Stimulated activated CD4-positive, alpha-beta T cell treated with anti-CD3 and anti-CD28 coated beads, Interleukin-1b, Interleukin-23, amount 100 ng/mL, for 48 hours (primary cell): ENCODE results near the gene POP4.
"Not testable (repeated sequence)": the region's sequence is repeated elsewhere in the genome, so short reads cannot be mapped to it uniquely, and the experiment has no call there.

Experiments used
- DNase-seq: peaks from one replicate; pipeline ENCODE4 v3.0.0-alpha.2; 2020

POP4 gene

DNA sequence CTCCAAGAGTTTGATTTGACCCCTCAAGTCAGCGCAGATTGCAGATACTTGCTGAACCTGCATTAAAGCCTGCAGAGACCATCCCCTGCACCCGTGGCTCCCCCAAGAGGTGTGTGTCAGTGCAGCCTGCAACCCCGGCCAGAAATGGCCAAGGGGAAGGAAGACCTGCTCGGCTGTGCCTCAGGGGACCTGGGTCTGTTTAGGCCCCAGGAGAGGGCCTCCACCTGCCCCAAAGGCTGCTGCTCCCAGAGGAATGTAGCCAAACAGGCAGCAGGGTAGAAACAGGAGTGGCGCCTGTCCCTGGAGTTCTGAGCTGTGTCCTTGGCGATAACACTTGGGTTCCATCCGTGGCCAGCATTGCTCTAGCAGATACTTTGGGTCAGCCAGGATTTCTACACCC is 8.0 kb downstream of the POP4 start:
- DNase-seq: no peak

DNA sequence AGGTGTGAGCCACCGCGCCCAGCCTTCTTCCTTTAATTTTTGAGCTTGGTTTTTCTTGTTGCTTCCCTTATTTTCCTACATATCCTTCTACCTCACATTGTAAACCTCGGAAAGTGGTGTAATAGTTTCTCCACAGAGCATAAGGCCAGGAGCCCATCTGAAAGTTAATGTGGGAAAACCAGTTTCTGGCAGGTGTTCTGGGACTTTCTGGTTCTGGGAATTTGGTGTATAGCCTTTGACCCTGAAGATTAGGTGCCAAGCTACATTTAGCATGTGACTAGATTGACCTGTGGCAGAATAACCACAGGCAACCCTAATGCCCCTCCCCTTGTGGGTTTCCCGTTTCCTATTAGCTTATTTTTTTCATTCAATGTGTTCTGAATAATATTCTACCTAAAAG is 8.7 kb downstream of the POP4 start:
- DNase-seq: no peak

DNA sequence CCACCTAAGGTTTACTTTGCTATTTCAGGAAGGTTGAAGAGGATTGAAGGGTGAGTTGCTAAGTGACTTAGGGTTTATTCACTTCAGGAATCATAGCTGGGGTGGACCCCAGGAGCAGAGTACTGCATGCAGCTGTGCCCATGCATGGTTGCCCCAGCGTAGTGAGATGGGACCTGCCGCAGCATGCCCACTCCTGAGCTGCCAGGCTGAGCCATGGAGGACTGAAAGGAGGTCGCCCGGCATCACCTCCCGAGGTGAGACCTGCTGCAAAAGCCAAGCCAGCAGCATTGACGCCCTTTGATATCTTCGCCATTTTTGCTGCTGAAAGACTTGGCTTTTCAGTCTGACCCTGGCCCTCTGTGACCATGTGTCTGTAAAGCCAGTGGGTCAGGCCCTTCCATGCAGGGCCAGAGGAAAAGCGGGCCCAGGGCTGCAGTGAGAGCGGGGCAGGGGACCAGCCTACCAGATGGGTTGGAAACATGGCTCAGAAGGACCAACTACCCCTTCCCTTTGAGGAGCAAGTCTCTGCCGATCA is 9.9 kb downstream of the POP4 start:
- no peak for DNase-seq

DNA sequence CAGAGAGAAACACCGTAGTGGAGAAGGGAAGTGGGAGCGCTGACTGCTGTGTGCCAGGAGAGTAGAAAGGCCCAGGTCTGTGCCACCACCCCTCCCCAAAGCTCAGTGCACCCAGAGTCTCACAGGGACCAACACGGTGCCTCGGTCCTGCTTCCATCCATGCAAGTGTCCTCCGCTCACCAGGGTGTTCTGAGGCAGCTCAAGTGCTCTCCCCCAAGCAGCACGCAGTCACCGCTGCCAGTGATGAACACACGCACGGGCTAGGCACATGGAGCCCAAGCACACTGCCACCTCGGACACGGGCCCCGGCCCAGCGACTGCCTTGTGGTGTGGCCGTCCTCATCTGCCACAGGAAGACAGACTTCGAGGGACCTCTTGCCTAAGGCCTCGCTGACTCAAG is 10.5 kb downstream of the POP4 start:
- no peak for DNase-seq

DNA sequence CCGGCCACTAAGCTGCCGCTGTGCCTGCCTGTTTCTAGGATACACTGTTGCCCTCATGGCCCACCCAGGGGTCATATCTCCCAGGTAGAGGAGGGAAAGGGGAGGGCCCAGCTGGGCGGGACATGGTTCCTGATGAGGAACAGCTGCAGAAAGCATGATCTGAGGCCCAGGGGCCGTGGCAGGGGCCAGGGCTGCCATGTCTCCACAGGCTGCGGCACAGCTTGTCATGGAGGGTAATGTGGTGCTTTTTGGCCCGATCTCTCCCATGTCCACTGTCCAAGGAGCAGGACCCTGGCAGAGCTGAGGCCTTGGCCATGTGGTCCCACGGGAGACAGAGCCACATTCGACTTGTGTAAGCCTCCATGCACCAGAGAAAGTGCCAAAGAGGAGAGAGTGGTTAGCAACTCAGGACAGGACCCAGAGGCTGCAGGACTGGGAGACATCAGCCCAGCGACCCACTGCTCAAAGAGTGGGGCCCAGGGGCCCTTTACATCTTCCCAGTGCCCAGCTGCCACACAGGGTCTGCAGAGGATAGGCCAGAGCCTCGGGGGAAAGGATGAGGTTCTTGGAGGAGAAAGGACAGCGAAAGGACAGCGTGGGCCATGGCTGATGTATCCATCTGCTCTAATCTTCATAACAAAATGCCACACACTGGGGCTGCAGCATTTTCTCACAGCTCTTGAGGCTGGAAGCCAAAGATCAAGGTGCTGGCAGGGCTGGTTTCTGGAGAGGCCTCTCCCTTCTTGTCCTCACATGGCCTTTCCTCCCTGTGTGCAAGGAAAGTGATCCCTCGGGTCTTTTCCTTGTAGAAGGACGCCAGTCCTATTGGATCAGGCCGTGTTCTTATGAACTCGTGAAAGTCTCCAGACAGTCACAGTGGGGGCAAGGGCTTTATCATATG is 11.5 kb downstream of the POP4 start:
- no peak for DNase-seq

DNA sequence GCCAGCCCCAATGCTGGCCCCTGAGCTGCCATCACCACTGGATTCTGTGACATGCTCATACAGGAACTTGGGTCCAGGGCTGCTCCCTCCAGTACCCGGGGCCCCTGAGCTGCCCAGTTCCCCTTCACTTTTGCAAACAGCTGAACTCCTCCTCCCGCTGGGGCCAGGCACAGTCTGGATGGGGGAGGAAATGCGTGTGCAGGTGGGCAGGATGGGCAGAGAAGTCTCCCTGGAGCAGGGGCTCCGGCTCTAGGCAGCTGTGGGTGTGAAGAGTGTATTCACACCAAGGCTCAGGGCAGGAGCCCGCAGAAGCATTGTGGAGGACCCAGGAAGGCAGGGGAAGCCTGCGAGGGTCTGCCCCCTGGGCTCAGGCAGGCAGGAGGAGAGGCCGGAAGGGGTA is 12.4 kb downstream of the POP4 start:
- DNase-seq: no peak

DNA sequence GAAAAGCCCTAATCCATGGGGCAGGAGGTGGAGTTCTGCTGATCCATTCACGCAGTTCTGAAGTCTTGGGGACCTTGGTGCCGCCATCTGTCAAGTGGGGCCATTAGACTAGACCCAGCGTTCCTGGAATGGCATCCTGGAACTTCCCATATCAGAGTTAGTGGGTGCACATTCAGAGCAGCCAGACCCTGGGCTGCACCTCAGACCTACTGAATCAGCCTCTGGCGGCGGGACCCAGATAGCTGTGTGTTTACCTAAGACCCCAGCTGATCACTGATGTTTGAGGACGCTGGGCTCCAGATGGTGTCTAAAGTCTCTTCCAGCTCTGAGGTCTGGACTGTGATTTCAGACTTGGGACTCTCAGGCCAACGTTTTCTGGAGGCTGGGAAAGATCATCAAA is 12.8 kb downstream of the POP4 start:
- DNase-seq: no peak

DNA sequence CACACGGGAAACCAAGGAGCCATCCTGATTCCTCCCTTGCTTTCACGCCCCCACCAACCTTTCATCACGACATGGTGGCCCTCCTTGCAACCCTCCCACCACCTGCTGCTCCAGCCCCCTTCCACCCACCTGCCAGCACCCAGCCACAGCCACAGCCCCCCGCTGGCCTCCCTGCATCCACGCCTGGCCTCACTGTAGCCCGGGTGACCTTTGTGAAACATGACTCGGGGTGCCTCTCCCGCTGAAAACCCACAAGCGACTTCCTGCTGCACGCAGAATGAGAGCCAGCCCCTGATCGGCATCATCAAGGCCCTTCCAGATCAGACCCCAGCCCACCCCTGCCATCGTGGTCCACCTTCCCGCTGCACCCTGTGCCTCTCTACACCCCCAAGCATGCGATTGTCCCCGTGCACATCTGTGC is 14.9 kb downstream of the POP4 start:
- peak; percentile 70 for DNase-seq

DNA sequence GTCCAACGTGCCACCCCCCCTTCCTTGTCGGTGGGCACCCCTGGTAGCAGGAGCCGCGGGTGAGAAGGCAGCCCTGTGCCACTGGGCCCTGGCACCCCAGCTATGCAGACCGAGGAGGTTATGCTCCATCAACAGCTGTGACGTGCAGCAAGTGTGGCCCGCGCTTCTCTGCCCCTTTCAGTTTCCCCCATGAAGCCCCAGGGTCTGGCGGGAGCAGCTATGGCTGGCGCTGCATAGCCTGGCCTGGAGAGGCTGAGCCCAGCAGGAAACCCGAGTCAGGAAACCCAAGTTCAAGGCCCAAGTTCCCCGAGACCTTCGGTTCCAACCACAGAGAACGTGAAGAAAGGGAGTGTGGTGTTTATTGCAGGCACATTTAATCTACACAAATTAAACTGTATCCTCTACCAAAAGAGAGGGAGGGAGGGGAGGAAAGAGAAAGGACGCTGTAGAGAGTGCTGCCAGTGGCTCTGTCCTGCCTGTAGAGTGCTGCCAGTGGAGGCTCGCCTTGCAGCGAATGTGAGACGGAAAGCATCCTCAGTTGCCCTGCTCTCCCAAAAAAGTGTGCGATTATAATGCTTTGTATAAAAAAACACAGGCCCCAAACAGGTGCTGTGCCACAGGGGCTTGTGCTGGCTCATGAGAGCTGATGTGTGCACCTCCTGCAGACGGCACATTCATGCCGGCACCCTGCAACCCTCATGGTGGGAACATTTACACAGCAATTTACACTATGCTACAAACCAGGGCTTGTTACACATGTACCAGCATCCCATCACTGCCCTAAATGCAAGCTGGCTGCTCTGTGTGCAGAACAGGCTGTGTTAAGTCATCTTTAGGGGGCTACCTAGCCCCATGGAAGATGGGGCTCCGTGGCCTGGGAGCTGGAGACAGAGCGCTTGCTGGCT is 16.3 kb downstream of the POP4 start:
- DNase-seq: no peak

DNA sequence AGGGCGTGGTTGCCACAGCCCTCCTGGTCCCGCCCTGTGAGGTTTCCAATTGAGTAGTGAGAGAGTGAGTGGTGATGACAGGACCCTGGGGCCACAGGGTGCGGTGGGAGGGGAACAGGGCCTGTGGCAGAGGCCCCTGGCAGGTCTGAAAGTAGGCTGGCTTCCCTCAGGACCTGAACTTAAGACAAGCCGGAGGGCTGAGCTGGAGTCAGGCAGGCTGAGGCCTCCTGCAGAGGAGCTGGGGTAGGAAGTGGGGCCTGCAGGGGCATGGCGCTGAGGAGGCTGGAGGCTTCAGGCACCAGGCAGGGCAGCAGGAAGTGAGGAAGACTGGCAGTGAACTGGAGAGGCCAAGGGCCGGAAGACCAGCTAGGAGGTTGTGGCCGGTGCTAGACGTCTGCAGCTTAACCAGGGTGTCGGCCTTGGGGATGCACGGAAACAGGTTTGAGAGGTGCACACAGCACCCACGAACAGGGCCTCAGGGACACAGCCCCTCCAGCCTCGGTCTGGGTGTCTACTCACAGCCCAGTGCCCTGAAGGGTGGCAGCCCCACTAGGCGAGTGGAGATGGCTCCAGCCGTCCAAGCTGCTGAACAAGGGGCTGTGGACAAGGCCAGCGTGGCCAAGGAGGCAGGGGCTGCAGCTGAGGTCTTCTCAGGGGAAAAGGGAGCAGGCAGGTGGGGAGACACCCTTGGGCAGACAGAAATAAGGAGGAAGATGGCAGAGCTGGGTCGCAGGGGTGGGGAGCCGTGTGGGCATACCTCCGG is 17.8 kb downstream of the POP4 start:
- DNase-seq: peak; percentile 79

DNA sequence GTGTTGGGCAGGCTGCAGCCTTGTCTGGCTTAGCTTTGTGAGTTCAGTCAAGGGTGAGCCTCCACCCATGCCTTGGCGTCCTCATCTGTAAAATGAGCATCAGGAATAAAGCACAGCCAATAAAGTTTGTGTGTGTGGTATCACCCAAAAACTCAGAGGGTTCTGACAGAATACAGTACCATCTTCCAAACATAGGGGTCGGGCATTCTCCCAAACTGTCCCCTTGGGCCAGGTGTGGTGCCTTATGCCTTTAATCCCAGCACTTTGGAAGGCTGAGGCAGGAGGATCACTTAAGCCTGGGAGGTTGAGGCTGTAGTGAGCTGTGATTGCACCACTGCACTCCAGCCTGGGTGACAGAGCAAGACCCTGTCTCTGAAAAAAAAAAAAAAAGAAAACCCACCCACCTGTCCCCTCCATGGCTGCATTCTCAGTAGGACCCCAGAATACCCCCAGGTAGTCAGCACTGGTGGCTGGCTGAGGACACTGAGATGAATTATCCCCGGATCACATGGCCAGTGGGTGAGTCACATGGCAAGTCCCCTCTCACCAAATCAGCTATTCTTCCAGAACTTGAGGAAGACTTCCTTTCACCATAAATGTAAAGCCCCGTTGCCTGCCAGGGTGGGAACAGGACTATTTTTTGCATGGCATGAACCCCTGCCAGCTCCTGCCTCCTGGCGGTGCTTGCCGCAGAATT is 18.6 kb downstream of the POP4 start:
- no peak for DNase-seq

DNA sequence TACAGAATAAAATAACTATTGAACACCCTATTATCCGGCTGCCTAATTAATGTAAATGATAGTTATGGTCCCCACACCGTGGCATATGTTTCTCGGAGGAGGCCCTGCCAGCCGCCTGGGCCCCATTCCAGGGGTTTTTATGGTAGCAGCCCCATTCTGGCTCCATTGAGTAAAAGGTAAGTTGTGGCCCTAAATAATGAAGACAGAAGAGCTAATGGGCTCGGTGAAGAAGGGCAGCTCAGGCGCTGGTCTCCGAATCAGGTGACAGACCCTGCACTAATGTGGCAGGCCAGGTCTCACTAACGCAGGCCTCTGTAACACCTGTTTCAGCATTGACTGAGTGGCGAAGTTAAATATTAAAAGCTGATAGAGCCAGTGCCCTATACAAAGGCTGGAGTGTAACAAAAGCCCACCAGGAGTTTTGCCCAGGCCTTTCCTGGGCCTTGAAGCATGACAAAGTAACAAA is 19.1 kb downstream of the POP4 start:
- DNase-seq: no peak

DNA sequence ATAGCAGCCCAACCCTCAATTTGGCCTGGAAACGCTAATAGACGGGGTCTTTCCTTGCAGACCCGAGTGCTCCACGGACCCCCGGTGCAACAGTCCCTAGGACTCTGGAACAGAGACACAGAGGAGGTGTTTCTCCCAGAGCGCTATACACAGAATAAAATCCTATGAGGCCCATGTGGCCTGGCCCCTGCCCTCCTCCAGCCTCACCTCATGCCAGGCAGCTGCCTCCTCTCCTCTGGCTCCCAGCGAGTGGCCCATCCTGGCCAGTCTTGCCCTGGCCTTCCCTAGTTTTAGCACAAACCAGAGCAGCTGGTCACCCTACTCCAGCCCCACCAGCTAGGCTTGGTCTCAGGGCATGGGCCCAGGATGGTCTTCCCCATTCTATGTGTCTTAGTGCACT is 20.3 kb downstream of the POP4 start:
- no peak for DNase-seq

DNA sequence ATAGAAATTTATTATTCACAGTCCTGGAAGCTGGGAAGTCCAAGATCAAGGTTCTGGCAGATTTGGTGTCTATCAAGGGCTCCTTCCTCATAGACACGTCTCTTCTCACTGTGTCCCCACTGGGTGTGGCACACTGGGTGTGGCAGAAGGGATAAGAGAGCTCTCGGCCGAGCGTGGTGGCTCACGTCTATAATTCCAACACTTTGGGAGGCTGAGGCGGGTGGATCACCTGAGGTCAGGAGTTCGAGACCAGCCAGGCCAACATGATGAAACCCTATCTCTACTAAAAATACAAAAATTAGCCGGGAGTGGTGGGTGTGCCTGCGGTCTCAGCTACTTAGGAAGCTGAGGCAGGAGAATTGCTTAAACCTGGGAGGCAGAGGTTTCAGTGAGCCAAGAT is 20.7 kb downstream of the POP4 start:
- DNase-seq: not testable (repeated sequence)

DNA sequence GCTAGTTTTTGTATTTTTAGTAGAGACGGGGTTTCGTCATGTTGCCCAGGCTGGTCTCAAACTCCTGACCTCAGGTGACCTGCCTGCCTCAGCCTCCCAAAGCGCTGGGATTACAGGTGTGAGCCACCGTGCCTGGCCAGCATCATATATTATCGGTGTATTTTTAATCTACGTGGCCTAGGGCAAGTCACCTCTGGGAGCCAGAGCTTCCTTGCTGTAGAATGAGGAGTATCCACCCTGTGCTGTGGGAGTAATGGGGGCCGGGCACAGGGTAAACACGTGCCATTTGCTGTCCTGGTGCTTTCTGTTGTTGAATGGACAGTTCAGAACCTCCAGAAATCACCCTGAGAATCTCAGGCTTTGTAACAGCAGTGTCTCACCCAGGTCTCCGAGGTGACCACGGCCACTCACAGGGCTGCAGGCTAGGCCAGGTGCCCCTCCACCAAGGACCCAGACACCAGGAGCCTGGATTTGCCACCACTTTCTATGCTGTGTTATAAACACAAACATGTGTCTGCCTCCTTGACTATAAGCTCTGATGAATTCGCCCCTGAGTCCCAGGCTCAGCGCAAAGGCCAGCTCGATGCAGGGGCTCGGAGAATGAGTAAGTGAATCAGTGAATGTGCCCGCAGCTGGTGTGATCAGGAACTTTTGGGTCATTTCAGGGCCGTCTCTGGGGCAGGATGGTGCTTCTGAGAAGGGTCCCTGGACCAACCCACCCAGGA is 22.7 kb downstream of the POP4 start:
- DNase-seq: no peak

DNA sequence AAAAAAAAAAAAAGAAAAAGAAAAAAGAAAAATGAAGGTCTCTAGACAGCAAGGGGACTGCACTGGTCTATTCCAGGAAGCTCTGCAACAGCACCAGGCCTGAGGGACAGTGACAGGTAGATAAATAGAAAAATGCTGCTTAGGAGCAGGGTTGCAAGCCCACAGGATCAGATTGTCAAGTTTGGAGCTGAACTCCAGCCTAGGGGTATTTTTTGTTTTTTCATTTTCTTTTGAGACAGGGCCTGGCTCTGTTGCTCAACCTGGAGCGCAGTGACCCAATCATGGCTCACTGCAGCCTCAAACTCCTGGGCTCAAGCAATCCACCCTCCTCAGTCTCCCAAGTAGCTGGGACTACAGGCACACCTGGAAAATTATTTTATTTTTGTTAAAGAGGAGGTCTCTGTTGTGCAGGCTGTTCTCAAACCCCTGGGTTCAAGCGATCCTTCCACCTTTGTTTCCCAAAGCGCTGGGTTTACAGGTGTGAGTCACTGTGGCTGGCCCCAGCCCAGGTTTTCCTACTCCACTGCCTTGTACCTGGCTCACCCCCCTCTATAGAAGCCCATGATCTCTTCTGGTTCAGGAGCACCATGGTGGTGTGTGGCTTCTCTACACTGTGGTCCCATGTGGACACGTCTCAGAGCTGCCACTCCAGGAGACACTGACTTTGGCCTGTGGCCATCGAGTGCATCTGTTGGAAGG is 23.9 kb downstream of the POP4 start:
- no peak for DNase-seq

DNA sequence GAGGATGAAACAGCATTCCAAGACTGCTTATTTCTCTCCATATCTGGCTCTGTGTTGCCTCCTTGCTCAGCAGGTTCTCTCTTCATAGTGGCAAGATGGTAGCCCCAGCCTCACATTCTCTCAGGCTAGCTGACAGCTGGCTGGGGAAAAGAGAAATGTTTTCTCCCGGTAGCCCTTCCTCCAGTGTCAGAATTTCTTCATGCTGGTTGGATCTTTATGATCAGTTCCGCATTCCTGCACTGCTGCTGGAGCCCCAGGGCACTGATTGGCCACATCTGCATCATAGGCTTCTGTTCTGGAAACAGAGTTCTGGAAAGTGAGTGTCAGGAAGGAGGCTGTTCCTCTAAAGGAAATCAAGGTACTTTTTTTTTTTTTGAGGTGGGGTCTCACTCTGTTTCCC is 24.6 kb downstream of the POP4 start:
- no peak for DNase-seq

DNA sequence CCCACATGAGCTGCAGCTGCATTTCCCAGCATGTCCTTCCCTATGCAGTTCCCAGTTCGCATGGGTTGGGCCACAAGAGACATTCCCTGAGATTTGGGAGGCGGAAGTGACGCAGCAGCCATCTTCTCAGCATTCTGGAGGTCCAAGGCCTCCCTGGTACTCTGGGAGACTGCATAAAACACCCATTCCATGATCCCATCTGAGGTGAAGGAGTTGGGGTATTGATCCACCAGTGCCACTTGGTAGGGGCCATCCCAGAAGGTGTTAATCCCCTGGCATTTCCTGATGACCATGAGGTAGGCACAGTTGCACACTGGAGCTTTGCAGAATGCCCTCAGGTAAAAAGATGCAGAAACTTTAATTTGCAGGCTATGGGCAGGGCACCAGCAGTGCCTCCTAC is 25.4 kb downstream of the POP4 start:
- no peak for DNase-seq

DNA sequence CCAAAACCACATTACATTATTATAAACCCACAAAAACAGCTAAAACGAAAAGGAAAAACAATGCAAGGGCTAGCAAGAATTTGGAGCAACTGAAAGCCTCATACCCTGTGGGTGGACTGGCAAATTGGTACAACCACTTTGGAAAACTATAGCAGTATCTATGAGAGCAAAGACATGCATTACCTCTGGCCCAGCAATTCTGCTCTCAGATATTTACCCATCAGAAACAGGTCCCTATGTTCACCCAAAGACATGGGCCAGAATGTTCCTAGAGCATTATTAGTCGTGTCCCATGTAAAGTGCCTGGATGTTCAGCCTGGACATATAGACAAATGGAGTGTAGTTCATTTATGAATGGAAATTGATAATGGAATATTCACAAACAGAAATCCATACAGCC is 27.9 kb downstream of the POP4 start:
- DNase-seq: no peak

DNA sequence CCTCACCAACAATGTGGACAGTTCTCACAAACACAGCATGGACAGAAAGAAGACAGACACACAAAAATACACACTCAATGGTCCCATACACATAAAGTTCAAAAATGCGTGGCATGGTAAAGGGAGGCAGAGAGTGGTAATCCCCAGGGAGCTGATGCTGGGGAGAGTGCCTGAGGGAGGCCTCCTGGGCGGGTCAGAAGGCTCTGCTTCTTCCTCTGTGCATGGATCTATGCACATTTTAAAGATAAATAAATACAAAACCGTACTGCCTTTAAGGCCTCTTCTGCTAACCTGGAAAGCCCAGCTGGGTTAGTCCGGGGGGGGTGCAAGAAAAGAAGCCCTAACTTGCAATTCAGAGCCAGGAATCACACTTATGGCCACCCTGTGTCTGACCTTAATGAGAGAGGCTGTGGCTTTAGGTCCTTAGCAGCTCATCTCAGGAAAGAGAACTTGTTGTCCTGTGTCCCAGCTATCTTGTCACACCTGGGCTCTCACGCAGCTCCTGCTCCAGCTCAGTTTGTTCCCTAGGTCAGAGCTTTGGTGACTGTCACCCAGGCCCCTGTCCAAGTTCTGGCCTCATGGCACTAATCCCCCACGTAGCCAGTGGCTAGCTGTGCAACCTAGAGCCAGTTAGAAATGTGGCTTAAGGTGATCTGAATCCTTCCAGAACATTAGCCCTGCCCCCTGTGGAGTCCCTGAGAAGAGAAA is 28.5 kb downstream of the POP4 start:
- DNase-seq: no peak
